Measurements from ENCODE around the gene FBXL12.
"Not testable (repeated sequence)": the region's sequence is repeated elsewhere in the genome, so short reads cannot be mapped to it uniquely, and the experiment has no call there.

Gene FBXL12

GRCh38 chr19:9792206-9793070 lies 26.4 kb downstream of the FBXL12 start:
- peak; percentile 84 for DNase-seq (ENCODE audit: low read depth)

- peak; percentile 93 for DNase-seq (ENCODE audit: low read depth)
Observed at GRCh38 chr19:9791552-9792205, 27.2 kb downstream of the FBXL12 start.

GRCh38 chr19:9791073-9791367 lies 27.9 kb downstream of the FBXL12 start:
- not testable (repeated sequence) for DNase-seq (ENCODE audit: low read depth)

- not testable (repeated sequence) for DNase-seq (ENCODE audit: low read depth)
Observed at GRCh38 chr19:9789579-9789978, 29.3 kb downstream of the FBXL12 start.

GRCh38 chr19:9789066-9789465 lies 29.8 kb downstream of the FBXL12 start:
- no peak for DNase-seq (ENCODE audit: low read depth)

- not testable (repeated sequence) for DNase-seq (ENCODE audit: low read depth)
Observed at GRCh38 chr19:9788604-9789003, 30.3 kb downstream of the FBXL12 start.

- DNase-seq (ENCODE audit: low read depth), result no peak
Observed at GRCh38 chr19:9786819-9787218, 32.1 kb downstream of the FBXL12 start.

- no peak for DNase-seq (ENCODE audit: low read depth)
Observed at GRCh38 chr19:9786342-9786741, 32.5 kb downstream of the FBXL12 start.

GRCh38 chr19:9785367-9786331 lies 33.2 kb downstream of the FBXL12 start:
- peak; percentile 86 for DNase-seq (ENCODE audit: low read depth)

- not testable (repeated sequence) for DNase-seq (ENCODE audit: low read depth)
Observed at GRCh38 chr19:9784163-9784496, 34.7 kb downstream of the FBXL12 start.

GRCh38 chr19:9782338-9782737 lies 36.5 kb downstream of the FBXL12 start:
- no peak for DNase-seq (ENCODE audit: low read depth)

- peak; percentile 91 for DNase-seq (ENCODE audit: low read depth)
Observed at GRCh38 chr19:9768175-9769112, 50.4 kb downstream of the FBXL12 start, which contains the start of gene ZNF846. Gene ZNF846, minus strand, starts transcription at chr19:9768738. Its CDS starts 3,788 bp downstream, at chr19:9764950.
